SH-SY5Y (cell line): ENCODE measurements around the gene TRAPPC5.

Experiments
- GATA2 ChIP-seq: IDR thresholded peaks from 2 replicates; pipeline ENCODE4 v1.6.1; 2011; ENCODE audit warnings: mild to moderate bottlenecking, low read depth, low read length
- GATA3 ChIP-seq: IDR thresholded peaks from 2 replicates; pipeline ENCODE4 v1.6.1; 2011; ENCODE audit warnings: low read depth, mild to moderate bottlenecking, low read length, moderate library complexity

DNA sequence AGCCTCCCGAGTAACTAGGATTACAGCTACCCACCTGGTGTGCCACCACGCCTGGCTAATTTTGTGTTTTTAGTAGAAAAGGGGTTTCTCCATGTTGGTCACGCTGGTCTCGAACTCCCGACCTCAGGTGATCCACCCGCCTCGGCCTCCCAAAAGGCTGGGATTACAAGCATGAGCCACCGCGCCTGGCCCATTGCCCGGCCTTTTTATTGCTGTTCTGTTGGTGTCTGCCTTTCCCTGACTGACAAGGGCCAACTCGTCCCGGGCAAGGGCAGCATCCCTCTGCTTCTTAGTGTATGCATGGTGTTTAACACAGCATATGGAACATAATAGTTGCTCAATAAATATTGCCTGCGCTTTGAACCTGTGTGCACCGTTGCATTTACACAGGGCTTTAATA, 18.0 kb upstream of the TRAPPC5 start:
- no peak for TF ChIP-seq GATA2
- TF ChIP-seq GATA3 = no peak
